GM12864 (cell line): Measurements from ENCODE around the gene IL36G.

ENCODE experiments used
- DNase-seq: peaks from one replicate; pipeline ENCODE4 v3.0.0-alpha.2; 2011; ENCODE audit warnings: low read depth
- H3K4me3 ChIP-seq: 2 replicates; pipeline ENCODE4 v1.5.1; 2011; ENCODE audit warnings: mild to moderate bottlenecking, low read depth, low read length, control low read depth
- TF ChIP-seq, protein P1 (sequence below): IDR thresholded peaks from 2 replicates; pipeline ENCODE4 v1.5.1; 2011; ENCODE audit warnings: low read depth, mild to moderate bottlenecking, moderate library complexity, low read length, control low read depth, inconsistent platforms; ENCODE audit errors: missing control alignments

IL36G gene

DNA sequence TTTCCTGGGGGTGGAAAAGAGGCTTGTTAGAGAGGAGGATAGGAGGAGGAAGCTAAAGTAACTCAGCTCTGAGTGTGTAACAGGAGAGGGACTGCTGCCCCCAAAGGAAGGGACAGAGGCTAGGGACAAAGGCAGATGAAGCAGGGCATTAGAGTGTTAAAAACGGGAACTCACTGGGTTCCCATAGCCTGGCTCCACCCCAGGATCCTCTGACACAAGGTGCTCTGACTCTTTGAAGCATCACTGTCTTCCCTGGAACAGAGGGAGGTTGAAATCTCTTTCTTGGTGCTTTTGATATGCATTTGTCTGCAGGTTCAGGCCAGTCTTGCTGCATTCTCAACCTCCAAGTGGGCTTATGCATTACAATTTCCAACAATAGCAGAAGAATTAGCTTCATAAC, 50.3 kb downstream of the IL36G start:
- TF ChIP-seq, protein P1, sequence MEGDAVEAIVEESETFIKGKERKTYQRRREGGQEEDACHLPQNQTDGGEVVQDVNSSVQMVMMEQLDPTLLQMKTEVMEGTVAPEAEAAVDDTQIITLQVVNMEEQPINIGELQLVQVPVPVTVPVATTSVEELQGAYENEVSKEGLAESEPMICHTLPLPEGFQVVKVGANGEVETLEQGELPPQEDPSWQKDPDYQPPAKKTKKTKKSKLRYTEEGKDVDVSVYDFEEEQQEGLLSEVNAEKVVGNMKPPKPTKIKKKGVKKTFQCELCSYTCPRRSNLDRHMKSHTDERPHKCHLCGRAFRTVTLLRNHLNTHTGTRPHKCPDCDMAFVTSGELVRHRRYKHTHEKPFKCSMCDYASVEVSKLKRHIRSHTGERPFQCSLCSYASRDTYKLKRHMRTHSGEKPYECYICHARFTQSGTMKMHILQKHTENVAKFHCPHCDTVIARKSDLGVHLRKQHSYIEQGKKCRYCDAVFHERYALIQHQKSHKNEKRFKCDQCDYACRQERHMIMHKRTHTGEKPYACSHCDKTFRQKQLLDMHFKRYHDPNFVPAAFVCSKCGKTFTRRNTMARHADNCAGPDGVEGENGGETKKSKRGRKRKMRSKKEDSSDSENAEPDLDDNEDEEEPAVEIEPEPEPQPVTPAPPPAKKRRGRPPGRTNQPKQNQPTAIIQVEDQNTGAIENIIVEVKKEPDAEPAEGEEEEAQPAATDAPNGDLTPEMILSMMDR = no peak
- no peak for DNase-seq
- H3K4me3 ChIP-seq = no peak overlapping the region

DNA sequence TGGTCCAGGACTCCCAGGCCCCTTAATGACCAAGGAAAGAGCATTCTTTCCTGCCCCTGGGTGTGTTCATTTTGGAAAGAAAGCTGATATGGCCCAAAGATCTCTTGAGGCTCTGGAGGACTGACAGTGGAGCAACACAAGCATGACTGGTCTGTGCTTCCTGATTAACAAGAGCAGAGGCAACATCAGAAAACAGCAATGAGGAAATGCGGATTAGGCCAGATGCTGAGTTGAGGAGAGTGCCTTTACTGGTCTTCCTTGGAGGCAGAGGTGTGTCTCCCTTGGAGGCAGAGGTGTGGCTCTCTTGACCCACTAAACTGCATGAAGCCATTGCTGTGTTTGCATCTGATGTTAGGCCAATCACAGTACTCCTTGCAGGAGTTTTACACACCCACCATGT, 54.9 kb downstream of the IL36G start:
- H3K4me3 ChIP-seq = no peak overlapping the region
- no peak for DNase-seq
- TF ChIP-seq, protein P1 = no peak

DNA sequence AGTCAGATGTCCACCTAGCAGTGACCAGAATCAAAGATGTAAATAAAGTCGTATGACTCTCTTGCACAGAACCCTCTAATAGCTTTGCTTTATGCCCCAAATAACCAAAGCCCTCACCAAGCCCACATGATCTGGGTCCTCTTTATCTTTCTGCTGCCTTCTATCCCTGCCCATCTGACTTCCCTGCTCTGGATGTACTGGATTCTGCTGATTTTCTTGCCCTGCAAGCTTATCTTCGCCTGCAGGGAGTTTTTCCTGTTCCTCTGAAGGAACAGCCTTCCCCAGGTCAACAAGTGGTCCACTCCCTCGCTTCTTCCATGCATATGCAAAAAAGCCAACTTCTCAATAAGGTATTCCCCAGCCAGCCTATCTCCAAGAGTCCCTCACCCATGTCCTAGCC, 56.2 kb downstream of the IL36G start:
- TF ChIP-seq, protein P1 = no peak

More for the DNA sequence above, 56.2 kb downstream of the IL36G start:
- no peak for DNase-seq
- no peak overlapping the region for H3K4me3 ChIP-seq
